K562 (cell line): ENCODE results near the gene TDG. TPM values are rescaled to one million over a fixed set of nuclear protein-coding genes. Genes with fewer than 3 reads are reported as not detected.
A peak's percentile ranks its signal among the peaks of the same experiment; 100 is the strongest.

Experiments
- ARNT ChIP-seq, 2 experiments: fragments of 450-650 bp; IDR thresholded peaks; 2 replicates each; pipeline ENCODE4 v1.6.1; 2016; ENCODE audit warnings: mild to moderate bottlenecking in 1 of 2
- ATF1 ChIP-seq, 2 experiments: fragments of 450-650 bp in 1 of 2; IDR thresholded peaks; 2 replicates each; pipeline ENCODE4 v1.6.1; 2016; ENCODE audit warnings: missing compliant biosample characterization in 1 of 2, missing genetic modification characterization in 1 of 2
- ATF4 ChIP-seq: fragments of 450-650 bp; formaldehyde crosslinking; IDR thresholded peaks from 2 replicates; pipeline ENCODE4 v1.4.0; 2022; ENCODE audit warnings: mild to moderate bottlenecking, moderate library complexity
- BACH1 ChIP-seq: fragments of 200-800 bp; sonication (Bioruptor generic); IDR thresholded peaks from 2 replicates; pipeline ENCODE4 v1.6.1; 2016; ENCODE audit warnings: missing genetic modification characterization, missing compliant biosample characterization
- CAMTA2 ChIP-seq: fragments of 250-450 bp; sonication (Bioruptor Pico); conservative IDR thresholded peaks from 2 replicates; pipeline ENCODE4 v1.5.1; 2022
- ETV1 ChIP-seq: fragments of 450-650 bp; conservative IDR thresholded peaks from 2 replicates; pipeline ENCODE4 v1.6.1; 2016; ENCODE audit warnings: missing genetic modification characterization, control low read depth, low read depth, missing compliant biosample characterization
- GTF2E2 ChIP-seq: fragments of 200-800 bp; sonication (Bioruptor generic); IDR thresholded peaks from 2 replicates; pipeline ENCODE4 v1.6.1; 2016; ENCODE audit warnings: missing genetic modification characterization, missing compliant biosample characterization
- MLLT1 ChIP-seq, 2 experiments: fragments of 450-650 bp; IDR thresholded peaks; 2 replicates each; pipeline ENCODE4 v1.6.1; 2016
- MNT ChIP-seq, 2 experiments: fragments of 450-650 bp; conservative IDR thresholded peaks; 2 replicates each; pipeline ENCODE4 v1.6.1; 2017; ENCODE audit warnings: mild to moderate bottlenecking in 2 of 2, moderate library complexity in 2 of 2
- MTA3 ChIP-seq: fragments of 450-650 bp; formaldehyde crosslinking; IDR thresholded peaks from 2 replicates; pipeline ENCODE4 v1.6.1; 2017; ENCODE audit warnings: mild to moderate bottlenecking, borderline replicate concordance
- NR1H2 ChIP-seq: sonication (generic); formaldehyde crosslinking; IDR thresholded peaks from 2 replicates; pipeline ENCODE4 v1.4.0; 2020; ENCODE audit warnings: mild to moderate bottlenecking, missing genetic modification reagents
- NRF1 ChIP-seq, 2 experiments: fragments of 450-650 bp; IDR thresholded peaks in 1 of 2; conservative IDR thresholded peaks in 1 of 2; 2 replicates each; pipeline ENCODE4 v1.6.1; 2014; ENCODE audit warnings: mild to moderate bottlenecking in 2 of 2
- POLR2AphosphoS5 ChIP-seq: IDR thresholded peaks from 2 replicates; pipeline ENCODE4 v1.6.1; 2011; ENCODE audit warnings: mild to moderate bottlenecking, low read depth, low read length, moderate library complexity; ENCODE audit not compliant: control insufficient read depth, insufficient read depth
- RBM25 ChIP-seq: fragments of 200-400 bp; formaldehyde crosslinking; IDR thresholded peaks from 2 replicates; pipeline ENCODE4 v1.6.1; 2018; ENCODE audit warnings: low read length, low read depth, moderate library complexity; ENCODE audit not compliant: severe bottlenecking
- TRIM28 ChIP-seq: fragments of 450-650 bp; IDR thresholded peaks from 2 replicates; pipeline ENCODE4 v1.6.1; 2017
- ZNF143 ChIP-seq: sonication (generic); formaldehyde crosslinking; IDR thresholded peaks from 2 replicates; pipeline ENCODE4 v1.9.0; 2022; ENCODE audit warnings: mild to moderate bottlenecking, missing genetic modification reagents
- ZNF224 ChIP-seq: sonication (generic); formaldehyde crosslinking; IDR thresholded peaks from 2 replicates; pipeline ENCODE4 v1.8.0; 2022; ENCODE audit warnings: mild to moderate bottlenecking, missing genetic modification reagents
- ZNF639 ChIP-seq, 2 experiments: fragments of 200-800 bp in 1 of 2; sonication (Bioruptor generic) in 1 of 2; sonication (generic) in 1 of 2; formaldehyde crosslinking in 1 of 2; IDR thresholded peaks in 1 of 2; conservative IDR thresholded peaks in 1 of 2; 2 replicates each; pipeline versions ENCODE4 v1.5.0 to v1.6.1; 2016 to 2020; ENCODE audit warnings: missing compliant biosample characterization in 1 of 2, missing genetic modification characterization in 1 of 2, missing genetic modification reagents in 1 of 2
- polyA plus RNA-seq, 8 experiments: library from polyadenylated mRNA; depleted of rRNA in 4 of 8; stranded (reverse) in 5 of 8; unstranded in 3 of 8; fragments of >200 nt; fragmentation: Nextera tagmentation in 2 of 8; fragmentation: Illumina TruSeq in 1 of 8; extraction: Ambion mirVana in 2 of 8; extraction: Trizol in 1 of 8; gene quantifications; 2 replicates each; pipeline versions ENCODE4 v1.2.1 to v1.2.3, GENCODE V29; 2011 to 2014; ENCODE audit warnings: inconsistent platforms in 1 of 8, missing spikeins in 1 of 8
- total RNA-seq, 7 experiments: library from RNA; depleted of rRNA in 6 of 7; stranded (reverse); fragments of >200 nt in 6 of 7; fragmentation: Illumina TruSeq in 2 of 7; extraction: Trizol in 2 of 7; gene quantifications; 2 replicates each; pipeline versions ENCODE4 v1.2.1 to v1.2.3, GENCODE V29; 2011 to 2021; ENCODE audit warnings: low replicate concordance in 1 of 7

Gene TDG
- total and polyA plus RNA-seq, 9 of the 15 experiments (the other 6 are each of a cell fraction or from before 2014, with no cell fraction given), result 37.6 to 77.2 (median 64.0) TPM

GRCh38 chr12:103929046-103929783 lies 36.5 kb upstream of the TDG start (continued):
- 0 out of 2 replicates have a peak, but pooled peaks have one; percentile 72 for TF ChIP-seq CAMTA2 (CRISPR knock-in tag)
- no peak for TF ChIP-seq ATF4 (CRISPR knock-in tag)
- TF ChIP-seq MLLT1 (IDR thresholded peaks at IDR 0.05), result no peak
- peak; percentile 23 to 49; a peak in 1 of 4 replicates for TF ChIP-seq NRF1 (conservative IDR thresholded peaks at IDR 0.05 in 1 of 2, IDR thresholded peaks at IDR 0.05 in 1 of 2)
- TF ChIP-seq MTA3, result 0 out of 2 replicates have a peak, but pooled peaks have one; percentile 32
- peak in 1 of 2 experiments; percentile 34; a peak in 1 of 4 replicates for TF ChIP-seq ARNT (IDR thresholded peaks at IDR 0.05)
- TF ChIP-seq NR1H2, result no peak
- peak; percentile 93 for TF ChIP-seq ZNF143
- TF ChIP-seq POLR2AphosphoS5, result 0 out of 2 replicates have a peak, but pooled peaks have one; percentile 30
- TF ChIP-seq GTF2E2 (tag), result no peak
- 0 out of 2 replicates have a peak, but pooled peaks have one; percentile 38 for TF ChIP-seq ETV1 (tag)
- TF ChIP-seq RBM25, result no peak
- peak; percentile 64; the same call in 1 of the 2 replicates for TF ChIP-seq TRIM28
- TF ChIP-seq MNT (conservative IDR thresholded peaks at IDR 0.05), result peak in 1 of 2 experiments; percentile 33; a peak in 2 of 4 replicates
- peak in 1 of 2 experiments; percentile 22; a peak in 1 of 4 replicates for TF ChIP-seq ZNF639 (CRISPR knock-in tag; conservative IDR thresholded peaks at IDR 0.05 in 1 of 2, IDR thresholded peaks at IDR 0.05 in 1 of 2)
- no peak; the same call in 1 of the 2 replicates for TF ChIP-seq BACH1 (tag)
- TF ChIP-seq ZNF224 (CRISPR knock-in tag), result no peak
- TF ChIP-seq ATF1 (CRISPR knock-in tag; IDR thresholded peaks at IDR 0.05), result no peak
- 0 out of 2 replicates have a peak, but pooled peaks have one; percentile 4 for TF ChIP-seq ATF1 (tag; IDR thresholded peaks at IDR 0.05)
